T1000 (cell line): ENCODE data around the gene PMPCA.
"Not testable (repeated sequence)": the region's sequence is repeated elsewhere in the genome, so short reads cannot be mapped to it uniquely, and the experiment has no call there.

Source experiments
- DNase-seq: peaks from one replicate; lab custom pipeline; 2025; ENCODE audit warnings: mixed read lengths; lab: John Stamatoyannopoulos, UW

The PMPCA gene

DNA sequence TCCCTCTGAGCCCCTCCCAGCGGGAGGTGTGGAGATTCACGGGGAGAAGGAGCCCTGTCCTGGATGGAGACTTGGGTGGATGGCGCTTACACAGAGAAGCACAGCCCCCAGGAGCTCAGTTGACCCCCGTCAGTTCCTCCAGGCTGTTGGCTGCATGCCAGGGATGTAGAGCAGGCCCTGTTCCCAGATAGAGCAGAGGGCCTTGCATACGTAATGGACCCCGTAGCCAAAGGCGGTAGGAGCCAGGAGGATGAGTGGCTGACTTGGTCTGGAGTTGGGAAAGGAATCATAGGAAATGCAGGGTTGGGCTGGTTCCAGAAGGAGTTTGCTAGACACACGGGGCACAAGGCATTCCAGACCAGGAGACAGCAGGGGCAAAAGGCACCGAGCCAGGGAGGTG is 2.5 kb downstream of the PMPCA start:
- DNase-seq, result no peak

- DNase-seq, result no peak
Observed at GRCh38 chr9:136416427-136416826, 6.0 kb downstream of the PMPCA start.

GRCh38 chr9:136416914-136417313 is 6.5 kb downstream of the PMPCA start:
- no peak for DNase-seq

DNA sequence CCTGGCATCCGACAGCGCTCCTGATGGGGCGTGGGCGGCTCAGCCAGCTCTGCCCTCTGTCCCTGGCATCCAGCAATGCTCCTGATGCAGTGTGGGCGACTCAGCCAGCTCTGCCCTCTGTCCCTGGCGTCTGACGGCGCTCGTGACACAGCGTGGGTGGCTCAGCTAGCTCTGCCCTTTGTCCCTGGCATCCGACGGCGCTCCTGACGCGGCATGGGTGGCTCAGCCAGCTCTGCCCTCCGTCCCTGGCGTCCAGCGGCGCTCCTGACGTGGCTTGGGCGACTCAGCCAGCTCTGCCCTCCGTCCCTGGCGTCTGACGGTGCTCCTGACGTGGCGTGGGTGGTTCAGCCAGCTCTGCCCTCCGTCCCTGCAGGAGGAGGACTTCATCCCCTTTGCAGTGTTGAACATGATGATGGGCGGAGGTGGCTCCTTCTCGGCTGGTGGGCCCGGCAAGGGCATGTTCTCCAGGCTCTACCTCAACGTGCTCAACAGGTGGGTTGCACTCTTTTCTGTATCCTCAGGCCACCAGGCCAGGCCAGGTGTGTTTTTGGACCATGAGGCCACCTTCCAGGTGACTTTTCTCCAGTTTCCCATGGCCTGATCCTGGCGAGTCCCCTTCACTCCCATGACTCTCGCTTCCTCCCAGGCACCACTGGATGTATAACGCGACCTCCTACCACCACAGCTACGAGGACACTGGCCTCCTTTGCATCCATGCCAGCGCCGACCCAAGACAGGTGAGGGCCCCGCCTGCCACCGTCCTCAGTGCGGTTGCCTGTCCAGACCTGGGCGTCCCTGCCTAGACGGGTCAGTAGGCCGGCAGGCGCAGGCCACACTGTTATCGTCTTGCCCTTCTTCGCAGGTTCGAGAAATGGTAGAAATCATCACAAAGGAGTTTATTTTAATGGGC is 8.0 kb downstream of the PMPCA start:
- DNase-seq, result no peak

- no peak for DNase-seq
Observed at GRCh38 chr9:136419092-136419420, 8.6 kb downstream of the PMPCA start.

DNA sequence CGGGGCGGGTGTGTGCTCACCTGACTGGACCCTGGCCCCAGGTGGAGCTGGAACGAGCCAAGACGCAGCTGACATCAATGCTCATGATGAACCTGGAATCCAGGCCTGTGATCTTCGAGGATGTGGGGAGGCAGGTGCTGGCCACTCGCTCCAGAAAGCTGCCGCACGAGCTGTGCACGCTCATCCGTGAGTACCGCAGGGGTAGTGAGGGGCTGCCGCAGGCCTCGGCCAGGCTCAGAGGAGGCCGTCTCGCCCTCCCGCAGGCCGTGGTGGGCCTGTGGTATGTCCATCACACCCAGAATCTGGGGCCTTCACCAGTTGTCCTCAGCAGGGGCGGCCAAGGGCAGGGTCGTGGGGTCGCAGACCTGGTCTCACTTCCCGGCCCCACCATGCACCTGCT is 11.3 kb downstream of the PMPCA start:
- DNase-seq, result no peak

DNA sequence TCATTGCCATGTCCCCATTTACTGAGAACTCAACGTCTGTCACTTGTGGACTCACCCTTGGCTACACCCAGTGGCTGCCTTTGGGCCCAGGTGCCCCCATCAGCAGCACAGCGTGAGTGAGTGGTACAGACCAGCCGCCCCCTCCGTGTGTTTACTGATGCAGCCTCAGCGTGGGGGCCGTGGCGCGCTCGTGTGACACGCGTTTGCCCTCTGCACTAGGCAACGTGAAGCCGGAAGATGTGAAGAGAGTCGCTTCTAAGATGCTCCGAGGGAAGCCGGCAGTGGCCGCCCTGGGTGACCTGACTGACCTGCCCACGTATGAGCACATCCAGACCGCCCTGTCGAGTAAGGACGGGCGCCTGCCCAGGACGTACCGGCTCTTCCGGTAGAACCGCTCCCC is 12.4 kb downstream of the PMPCA start:
- no peak for DNase-seq

DNA sequence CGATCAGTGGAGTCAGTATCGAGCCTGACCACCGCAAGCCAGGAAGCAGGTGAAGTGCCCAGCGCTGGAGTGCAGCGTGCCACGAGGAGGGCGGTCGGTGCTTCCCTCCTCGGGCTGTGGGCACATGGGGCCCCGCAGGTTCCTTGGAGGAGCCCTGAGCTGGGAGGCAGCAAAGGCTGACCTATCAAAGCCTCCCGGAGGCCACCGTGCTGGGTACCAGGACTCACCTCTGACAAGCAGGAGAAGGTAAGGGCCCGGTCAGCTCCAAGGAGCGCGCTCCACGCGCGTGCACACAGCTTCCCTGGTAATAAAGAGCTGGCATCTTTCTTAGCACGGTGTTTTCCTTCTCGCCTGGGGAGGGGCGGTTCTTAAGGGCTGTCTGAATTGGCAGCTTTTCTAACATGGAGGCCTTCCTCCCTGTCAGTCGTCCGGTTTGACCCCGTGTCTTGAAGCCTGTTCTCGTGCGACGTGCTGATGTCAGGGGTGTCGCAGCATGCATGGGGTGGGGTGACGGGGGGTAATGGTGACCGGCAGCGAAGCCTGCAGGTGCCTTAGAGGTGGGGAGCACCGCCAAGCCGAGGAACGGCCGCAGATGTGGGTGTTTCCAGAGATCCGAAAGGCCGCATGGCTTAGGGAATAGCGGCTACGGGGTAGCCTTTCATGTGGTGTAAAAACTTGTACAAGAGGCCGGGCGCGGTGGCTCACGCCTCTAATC is 13.1 kb downstream of the PMPCA start:
- DNase-seq, result no peak

- no peak for DNase-seq
Observed at GRCh38 chr9:136424750-136425362, 14.4 kb downstream of the PMPCA start.

DNA sequence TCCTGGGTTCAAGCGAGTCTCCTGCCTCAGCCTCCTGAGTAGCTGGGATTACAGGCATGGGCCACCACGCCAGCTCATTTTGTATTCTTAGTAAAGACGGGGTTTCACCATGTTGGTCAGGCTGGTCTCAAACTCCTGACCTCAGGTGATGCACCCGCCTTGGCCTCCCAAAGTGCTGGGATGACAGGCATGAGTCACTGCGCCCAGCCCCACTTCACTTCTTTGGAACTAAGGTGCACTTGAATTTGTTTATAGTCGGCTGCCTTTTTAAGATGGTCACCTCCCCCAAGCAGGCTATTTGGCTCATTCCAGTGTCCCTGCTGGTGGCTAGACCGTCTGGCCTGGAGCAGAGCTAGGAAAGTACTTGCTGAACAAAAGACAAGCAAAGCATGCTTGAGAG is 14.9 kb downstream of the PMPCA start:
- not testable (repeated sequence) for DNase-seq

- no peak for DNase-seq
Observed at GRCh38 chr9:136426787-136427186, 16.3 kb downstream of the PMPCA start.

GRCh38 chr9:136429075-136429628 is 18.7 kb downstream of the PMPCA start:
- DNase-seq, result no peak

GRCh38 chr9:136429683-136430491 is 19.4 kb downstream of the PMPCA start:
- no peak for DNase-seq

GRCh38 chr9:136430588-136431234 is 20.3 kb downstream of the PMPCA start:
- no peak for DNase-seq

DNA sequence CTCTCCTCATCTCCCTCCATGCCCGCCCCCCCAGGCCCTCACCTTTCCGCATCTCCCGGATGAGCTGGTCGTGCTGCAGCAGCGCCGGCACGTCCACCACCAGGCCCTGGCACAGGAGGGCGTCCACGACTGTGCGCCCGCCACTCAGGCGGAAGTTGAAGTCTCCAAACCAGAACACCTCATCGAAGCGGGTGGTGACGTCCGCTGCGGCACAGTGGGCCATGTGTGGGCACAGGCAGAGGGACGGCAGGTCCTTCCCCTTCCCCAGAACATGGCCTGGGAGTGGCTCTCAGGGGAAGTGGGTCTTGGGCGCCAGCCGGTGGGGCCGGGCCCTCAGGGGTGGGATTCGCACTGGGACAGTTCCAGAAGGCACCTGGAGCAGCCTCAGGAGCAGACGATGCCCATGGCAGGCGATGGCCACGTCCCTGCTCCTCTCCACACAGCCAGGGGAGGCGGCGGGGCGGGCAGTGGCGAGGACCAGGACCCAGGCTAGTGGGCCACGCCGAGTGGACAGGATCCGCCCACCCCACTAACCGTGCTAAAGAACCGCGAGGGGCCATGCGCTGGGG is 21.4 kb downstream of the PMPCA start:
- DNase-seq, result no peak

- DNase-seq, result no peak
Observed at GRCh38 chr9:136432591-136432990, 22.1 kb downstream of the PMPCA start.

GRCh38 chr9:136433043-136433715 is 22.7 kb downstream of the PMPCA start:
- DNase-seq, result no peak

DNA sequence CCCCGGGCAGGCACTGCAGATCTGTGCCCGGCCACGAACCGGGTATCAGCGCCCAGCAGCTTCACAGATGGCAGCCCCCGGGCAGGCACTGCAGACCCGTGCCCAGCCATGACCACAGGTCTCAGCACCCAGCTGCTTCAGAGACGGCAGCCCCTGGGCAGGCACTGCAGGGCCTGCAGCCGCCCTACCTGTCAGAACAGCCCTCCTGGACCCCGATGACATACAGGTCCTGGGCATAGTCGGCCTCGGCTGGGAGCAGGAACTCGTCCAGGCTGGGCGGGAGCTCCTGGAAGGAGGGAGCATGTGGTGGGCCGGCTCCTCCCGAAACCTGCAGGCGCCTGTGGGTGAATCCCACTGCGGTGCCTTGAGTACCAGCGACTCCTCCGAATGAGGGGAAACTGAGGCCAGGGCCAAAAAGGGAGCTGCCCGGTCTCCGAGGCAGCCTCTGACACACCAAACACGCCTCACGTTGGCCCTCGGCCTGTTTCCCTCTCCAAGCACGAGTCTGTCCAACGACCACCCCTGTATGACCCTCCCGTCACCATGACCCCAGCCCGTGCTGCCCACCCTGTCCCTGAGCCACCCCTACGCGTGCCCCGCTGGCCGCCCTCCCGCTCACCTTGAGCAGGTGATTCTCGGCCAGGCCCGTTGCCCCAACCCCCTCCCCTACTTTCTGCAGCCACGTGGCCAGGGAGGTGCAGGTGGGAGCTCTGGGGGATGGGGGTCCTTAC is 23.6 kb downstream of the PMPCA start:
- no peak for DNase-seq

DNA sequence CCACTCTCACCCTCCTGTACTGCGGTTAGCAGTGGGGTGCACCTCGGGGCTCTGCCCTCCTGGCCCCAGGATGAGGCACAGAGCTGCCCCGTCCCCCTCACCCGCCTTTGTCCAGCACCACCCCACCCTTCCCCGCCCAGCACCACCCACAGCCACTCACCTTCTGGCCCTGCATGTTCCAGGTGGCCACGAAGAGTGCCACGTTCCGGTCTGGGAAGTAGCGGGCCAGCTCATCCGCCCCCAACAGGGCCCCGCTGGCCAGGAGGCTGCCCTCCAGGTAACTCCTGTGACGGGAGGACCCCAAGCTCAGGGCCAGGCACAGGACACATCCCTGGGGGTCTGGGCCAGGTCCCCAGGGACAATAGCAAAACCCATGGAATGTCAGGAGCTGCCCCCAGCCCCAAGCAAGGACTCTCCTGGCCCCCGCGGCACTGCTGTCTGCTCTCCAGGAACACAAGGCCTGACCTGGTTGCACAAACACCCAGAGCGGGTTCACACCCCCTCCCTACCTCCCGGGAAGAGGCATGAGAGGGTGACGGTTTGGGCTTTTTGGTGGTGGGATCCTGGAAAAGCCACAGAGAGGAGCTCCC is 24.2 kb downstream of the PMPCA start:
- DNase-seq, result no peak
